PFSK-1 (cell line): ENCODE data around the gene PRDX5.

Source experiments
- FOXP2 ChIP-seq: optimal IDR thresholded peaks from 2 replicates; pipeline ENCODE3; 2011; ENCODE audit warnings: borderline replicate concordance, control low read depth, inconsistent platforms; ENCODE audit not compliant: insufficient read depth; ENCODE audit errors: extremely low read length, extremely low read depth
- POLR2AphosphoS5 ChIP-seq: IDR thresholded peaks from 2 replicates; pipeline ENCODE4 v1.6.1; 2012; ENCODE audit warnings: low read depth, mild to moderate bottlenecking, control low read depth, low read length, moderate library complexity
- SIN3A ChIP-seq: IDR thresholded peaks from 2 replicates; pipeline ENCODE4 v1.6.1; 2012; ENCODE audit warnings: mild to moderate bottlenecking, low read length, moderate library complexity, borderline replicate concordance; ENCODE audit not compliant: insufficient read depth
- TAF1 ChIP-seq: IDR thresholded peaks from 2 replicates; pipeline ENCODE4 v1.6.1; 2012; ENCODE audit warnings: low read length, control low read depth, borderline replicate concordance; ENCODE audit not compliant: insufficient read depth
- TF ChIP-seq, protein P1 (sequence below), 2 experiments: IDR thresholded peaks; 2 replicates each; pipeline versions ENCODE4 v1.6.1 to v1.8.0; 2011 to 2012; ENCODE audit warnings: low read depth in 2 of 2, low read length in 2 of 2, control low read depth in 1 of 2, inconsistent platforms in 1 of 2, mild to moderate bottlenecking in 1 of 2, moderate library complexity in 1 of 2; ENCODE audit not compliant: insufficient read depth in 1 of 2

PRDX5 gene

GRCh38 chr11:64317325-64317960 is 478 bp upstream of the PRDX5 start, which contains the start of gene TRMT112:
TRMT112 (minus strand) TSS chr11:64317559; CDS start chr11:64317526, 33 bp downstream.
- TF ChIP-seq POLR2AphosphoS5 (peak; percentile 69; the same call in 1 of the 2 replicates), TAF1 (peak; percentile 74; the same call in 1 of the 2 replicates), SIN3A (peak; percentile 70; the same call in 1 of the 2 replicates)
- TF ChIP-seq, protein P1, sequence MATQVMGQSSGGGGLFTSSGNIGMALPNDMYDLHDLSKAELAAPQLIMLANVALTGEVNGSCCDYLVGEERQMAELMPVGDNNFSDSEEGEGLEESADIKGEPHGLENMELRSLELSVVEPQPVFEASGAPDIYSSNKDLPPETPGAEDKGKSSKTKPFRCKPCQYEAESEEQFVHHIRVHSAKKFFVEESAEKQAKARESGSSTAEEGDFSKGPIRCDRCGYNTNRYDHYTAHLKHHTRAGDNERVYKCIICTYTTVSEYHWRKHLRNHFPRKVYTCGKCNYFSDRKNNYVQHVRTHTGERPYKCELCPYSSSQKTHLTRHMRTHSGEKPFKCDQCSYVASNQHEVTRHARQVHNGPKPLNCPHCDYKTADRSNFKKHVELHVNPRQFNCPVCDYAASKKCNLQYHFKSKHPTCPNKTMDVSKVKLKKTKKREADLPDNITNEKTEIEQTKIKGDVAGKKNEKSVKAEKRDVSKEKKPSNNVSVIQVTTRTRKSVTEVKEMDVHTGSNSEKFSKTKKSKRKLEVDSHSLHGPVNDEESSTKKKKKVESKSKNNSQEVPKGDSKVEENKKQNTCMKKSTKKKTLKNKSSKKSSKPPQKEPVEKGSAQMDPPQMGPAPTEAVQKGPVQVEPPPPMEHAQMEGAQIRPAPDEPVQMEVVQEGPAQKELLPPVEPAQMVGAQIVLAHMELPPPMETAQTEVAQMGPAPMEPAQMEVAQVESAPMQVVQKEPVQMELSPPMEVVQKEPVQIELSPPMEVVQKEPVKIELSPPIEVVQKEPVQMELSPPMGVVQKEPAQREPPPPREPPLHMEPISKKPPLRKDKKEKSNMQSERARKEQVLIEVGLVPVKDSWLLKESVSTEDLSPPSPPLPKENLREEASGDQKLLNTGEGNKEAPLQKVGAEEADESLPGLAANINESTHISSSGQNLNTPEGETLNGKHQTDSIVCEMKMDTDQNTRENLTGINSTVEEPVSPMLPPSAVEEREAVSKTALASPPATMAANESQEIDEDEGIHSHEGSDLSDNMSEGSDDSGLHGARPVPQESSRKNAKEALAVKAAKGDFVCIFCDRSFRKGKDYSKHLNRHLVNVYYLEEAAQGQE (IDR thresholded peaks at IDR 0.05; ENCODE audit: insufficient read depth in 1 of 2, low read depth in 2 of 2, low read length in 2 of 2) = no peak

DNA sequence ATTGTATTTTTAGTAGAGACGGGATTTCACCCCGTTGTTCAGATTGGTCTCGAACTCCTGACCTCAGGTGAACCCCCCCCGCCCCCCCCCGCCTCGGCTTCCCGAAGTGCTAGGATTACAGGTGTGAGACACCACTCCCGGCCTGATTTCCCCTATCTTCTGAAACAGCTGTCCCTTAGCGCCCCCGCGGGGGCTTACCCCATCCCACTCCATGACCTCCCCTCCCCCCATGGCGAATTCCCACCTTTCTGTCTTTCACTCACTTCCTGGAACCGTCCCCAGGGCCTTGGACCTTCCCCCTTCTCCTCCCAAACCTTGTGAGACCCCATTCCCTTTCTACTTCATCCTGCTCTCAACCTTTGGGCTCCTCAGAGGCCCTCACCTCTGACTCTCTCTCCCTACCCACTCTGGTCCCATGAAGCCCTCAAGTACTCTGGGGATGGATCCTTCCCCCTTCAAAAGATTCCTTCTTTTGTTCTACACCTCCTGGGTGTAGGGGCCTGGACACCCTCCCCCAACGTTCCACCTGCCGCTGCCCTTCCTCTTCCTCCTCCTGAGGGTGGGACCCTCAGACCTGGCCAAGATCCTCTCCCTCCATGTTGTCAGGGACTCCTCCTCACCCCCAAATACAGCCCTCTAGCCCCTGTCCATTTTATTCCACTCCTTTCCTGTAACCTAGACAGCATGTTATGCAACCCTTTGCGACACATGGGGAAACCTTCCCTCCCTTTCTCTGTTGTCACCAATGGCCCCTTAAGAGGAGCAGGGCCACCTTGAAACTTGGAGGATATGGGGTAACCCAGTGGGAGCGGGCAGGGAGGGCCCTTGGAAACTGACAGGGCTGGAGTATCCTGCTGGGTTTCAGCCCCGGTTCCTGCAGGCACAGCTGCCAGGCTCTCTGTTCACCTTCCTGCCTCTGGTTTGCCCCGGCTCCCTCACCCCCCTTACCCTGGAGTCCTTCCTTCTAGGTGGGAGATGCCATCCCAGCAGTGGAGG is 1.1 kb downstream of the PRDX5 start:
- TF ChIP-seq FOXP2 = no peak
- no peak for TF ChIP-seq POLR2AphosphoS5
- TF ChIP-seq, protein P1 (IDR thresholded peaks at IDR 0.05; ENCODE audit: insufficient read depth in 1 of 2, low read depth in 2 of 2, low read length in 2 of 2) = no peak
- no peak for TF ChIP-seq SIN3A
- TF ChIP-seq TAF1 = no peak

- no peak for TF ChIP-seq POLR2AphosphoS5
- TF ChIP-seq, protein P1 (IDR thresholded peaks at IDR 0.05; ENCODE audit: insufficient read depth in 1 of 2, low read depth in 2 of 2, low read length in 2 of 2) = no peak
- TF ChIP-seq SIN3A = no peak
- no peak for TF ChIP-seq FOXP2
- TF ChIP-seq TAF1 = no peak
Measured at GRCh38 chr11:64320556-64320955, 2.6 kb downstream of the PRDX5 start.

GRCh38 chr11:64321026-64321425 is 3.1 kb downstream of the PRDX5 start:
- no peak for TF ChIP-seq SIN3A
- TF ChIP-seq POLR2AphosphoS5 = no peak
- TF ChIP-seq FOXP2 = no peak

GRCh38 chr11:64321533-64321932 is 3.6 kb downstream of the PRDX5 start:
- TF ChIP-seq TAF1 (no peak), POLR2AphosphoS5 (no peak)

DNA sequence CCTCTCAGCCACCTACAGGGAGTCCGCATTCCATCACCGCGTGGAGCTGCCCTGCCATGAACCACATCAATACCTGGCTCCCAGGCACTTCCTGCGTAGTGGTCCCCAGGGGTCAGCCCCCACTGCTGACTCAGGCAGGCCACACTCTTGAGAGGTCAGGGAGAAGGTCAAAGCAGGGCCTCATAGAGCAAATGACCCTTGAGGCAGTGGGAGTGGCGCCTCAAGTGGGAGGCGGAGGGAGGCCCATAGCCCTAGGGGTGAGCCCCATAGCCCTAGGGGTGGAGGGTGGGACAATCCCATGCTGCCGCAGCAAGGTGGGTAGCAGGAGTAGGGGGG is 5.0 kb downstream of the PRDX5 start:
- TF ChIP-seq, protein P1 (IDR thresholded peaks at IDR 0.05; ENCODE audit: insufficient read depth in 1 of 2, low read depth in 2 of 2, low read length in 2 of 2) = no peak
- TF ChIP-seq SIN3A (no peak), POLR2AphosphoS5 (no peak), FOXP2 (no peak), TAF1 (no peak)
